ENCODE results near the gene DLD. TPM values are rescaled to one million over a fixed set of nuclear protein-coding genes. Genes with fewer than 3 reads are reported as not detected.

Gene DLD
- total and polyA plus RNA-seq, 9 of the 15 experiments (the other 6 are each of a cell fraction or from before 2014, with no cell fraction given), result 130 to 639 (median 247) TPM

- TF ChIP-seq E2F8 (IDR thresholded peaks at IDR 0.05; ENCODE audit: low read depth, partially characterized antibody) (no peak), MYBL2 (IDR thresholded peaks at IDR 0.05; ENCODE audit: low read depth) (no peak), MYBL2 (CRISPR knock-in tag; IDR thresholded peaks at IDR 0.05; ENCODE audit: borderline replicate concordance) (no peak), MLLT1 (IDR thresholded peaks at IDR 0.05) (no peak), POLR2G (IDR thresholded peaks at IDR 0.05; ENCODE audit: low read depth, low read length) (no peak), TEAD1 (CRISPR knock-in tag; IDR thresholded peaks at IDR 0.05) (no peak), PHF20 (IDR thresholded peaks at IDR 0.05; ENCODE audit: partially characterized antibody) (no peak), NR2F6 (CRISPR knock-in tag; IDR thresholded peaks at IDR 0.05) (no peak), GTF2F1 (IDR thresholded peaks at IDR 0.05; ENCODE audit: low read depth, low read length) (no peak)
- TF ChIP-seq, protein P1, sequence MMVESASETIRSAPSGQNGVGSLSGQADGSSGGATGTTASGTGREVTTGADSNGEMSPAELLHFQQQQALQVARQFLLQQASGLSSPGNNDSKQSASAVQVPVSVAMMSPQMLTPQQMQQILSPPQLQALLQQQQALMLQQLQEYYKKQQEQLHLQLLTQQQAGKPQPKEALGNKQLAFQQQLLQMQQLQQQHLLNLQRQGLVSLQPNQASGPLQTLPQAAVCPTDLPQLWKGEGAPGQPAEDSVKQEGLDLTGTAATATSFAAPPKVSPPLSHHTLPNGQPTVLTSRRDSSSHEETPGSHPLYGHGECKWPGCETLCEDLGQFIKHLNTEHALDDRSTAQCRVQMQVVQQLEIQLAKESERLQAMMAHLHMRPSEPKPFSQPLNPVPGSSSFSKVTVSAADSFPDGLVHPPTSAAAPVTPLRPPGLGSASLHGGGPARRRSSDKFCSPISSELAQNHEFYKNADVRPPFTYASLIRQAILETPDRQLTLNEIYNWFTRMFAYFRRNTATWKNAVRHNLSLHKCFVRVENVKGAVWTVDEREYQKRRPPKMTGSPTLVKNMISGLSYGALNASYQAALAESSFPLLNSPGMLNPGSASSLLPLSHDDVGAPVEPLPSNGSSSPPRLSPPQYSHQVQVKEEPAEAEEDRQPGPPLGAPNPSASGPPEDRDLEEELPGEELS (CRISPR knock-in tag; IDR thresholded peaks at IDR 0.05; ENCODE audit: borderline replicate concordance), result no peak
These were observed 18.5 kb downstream of the DLD start (continued) for GRCh38 chr7:107909445-107909844.
